Cardiac septum (tissue), 1 donor: ENCODE results near the gene STK17A. TPM values are rescaled to one million over a fixed set of nuclear protein-coding genes. Genes with fewer than 3 reads are reported as not detected.
"Not testable (repeated sequence)": the region's sequence is repeated elsewhere in the genome, so short reads cannot be mapped to it uniquely, and the experiment has no call there.

ENCODE experiments used
- DNase-seq: peaks from one replicate; pipeline ENCODE4 v3.0.0-alpha.2; 2020; ENCODE audit warnings: low spot score
- intact Hi-C: fragments of 100-400 bp; cut with DNase I; formaldehyde crosslinking; loops from one replicate; pipeline ENCODE4 v1.14.0; 2022
- total RNA-seq: library from RNA; stranded (reverse); fragmentation: NEBNext Ultra II Directional; extraction: Animal tissue kit (Norgen Biotek cat#: 25700); gene quantifications from one replicate; pipeline ENCODE4 v1.2.1, GENCODE V29; 2021
- donor health status: DM: no; HTN: no; CAD: no.

STK17A gene
- total RNA-seq, 1 donor from 2014 or later: 40.3 TPM

DNA sequence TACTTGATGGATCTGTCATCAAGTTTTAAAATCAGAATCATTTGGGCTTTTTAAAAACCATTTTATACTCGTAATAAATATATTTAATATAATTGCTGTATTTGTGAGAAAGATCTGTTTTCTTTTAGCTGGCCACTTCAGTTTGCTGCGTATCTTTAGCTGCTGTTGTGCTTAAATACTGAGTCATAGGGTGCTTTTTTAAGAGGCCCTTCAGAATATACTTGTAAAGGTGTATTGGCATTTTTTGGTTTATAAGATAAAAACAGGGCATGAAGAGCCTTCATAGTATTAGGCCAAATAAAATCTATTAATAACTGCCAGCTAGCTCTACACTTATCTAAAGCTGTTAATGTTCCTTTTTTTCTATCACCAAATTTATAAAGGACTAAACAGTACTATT lies 43.8 kb downstream of the STK17A start:
- intact Hi-C loops: no loop called here
- no peak for DNase-seq

- DNase-seq, intact Hi-C loops: not testable (repeated sequence)
These were observed 44.9 kb downstream of the STK17A start for GRCh38 chr7:43627798-43628197.

- intact Hi-C loops: no loop called here
- DNase-seq: no peak
These were observed 45.5 kb downstream of the STK17A start for GRCh38 chr7:43628431-43628830.

DNA sequence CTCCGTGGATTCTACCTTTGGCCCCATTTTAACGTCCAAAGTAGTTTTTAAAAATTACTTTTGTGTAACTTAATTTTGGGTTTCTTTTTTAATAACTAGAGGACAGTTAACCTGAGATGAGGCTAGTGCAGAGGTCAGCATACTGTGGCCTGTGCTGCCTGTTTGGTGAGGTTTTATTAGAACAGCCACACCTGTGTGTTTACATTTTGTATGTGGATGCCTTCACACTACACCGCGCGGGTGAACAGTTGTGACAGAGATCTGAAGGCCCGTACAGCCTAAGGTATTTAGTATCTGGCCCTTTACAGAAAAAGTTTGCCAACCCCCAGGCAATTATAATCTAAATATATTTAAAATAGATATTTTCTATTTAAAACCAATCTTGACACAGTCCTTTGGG lies 46.9 kb downstream of the STK17A start:
- intact Hi-C loops: no loop called here
- DNase-seq: no peak

- intact Hi-C loops: no loop called here
- no peak for DNase-seq
These were observed 47.6 kb downstream of the STK17A start for GRCh38 chr7:43630482-43630881.

DNA sequence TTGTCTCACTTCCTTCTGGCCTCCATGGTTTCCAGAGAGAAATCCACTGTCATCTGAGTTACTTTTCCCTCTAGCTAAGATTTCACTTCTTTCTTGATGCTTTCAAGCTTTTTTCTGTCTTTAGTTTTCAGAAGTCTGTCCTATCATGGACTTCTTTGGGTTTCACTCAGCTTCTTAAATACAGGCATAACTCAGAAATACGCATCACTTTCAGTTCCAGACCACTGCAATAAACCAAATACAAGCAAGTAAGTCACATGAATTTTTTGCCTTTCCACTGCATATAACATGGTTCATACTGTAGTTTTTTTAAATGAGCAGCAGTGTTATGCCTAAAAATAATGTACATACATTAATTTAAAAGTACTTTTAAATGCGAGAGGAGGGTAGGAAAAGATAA lies 48.7 kb downstream of the STK17A start:
- DNase-seq: no peak
- intact Hi-C loops: no loop called here

DNA sequence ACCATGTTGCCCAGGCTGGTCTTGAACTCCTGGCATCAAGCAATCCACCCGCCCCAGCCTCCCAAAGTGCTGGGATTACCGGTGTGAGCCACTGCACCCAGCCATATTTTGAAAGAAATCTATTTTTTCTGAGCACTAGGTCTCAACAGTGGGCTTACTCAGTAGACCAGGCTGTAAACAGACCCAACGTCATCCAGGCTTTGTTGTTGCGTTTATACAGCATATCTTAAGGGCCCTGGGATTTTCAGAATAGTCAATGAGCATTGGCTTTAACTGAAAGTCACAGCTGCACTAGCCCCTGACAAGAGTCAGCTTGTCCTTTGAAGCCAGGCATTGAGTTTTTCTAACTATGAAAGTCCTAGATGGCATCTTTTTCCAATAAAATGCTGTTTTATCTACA lies 49.8 kb downstream of the STK17A start:
- intact Hi-C loops: no loop called here
- DNase-seq: no peak

GRCh38 chr7:43634384-43634783 lies 51.5 kb downstream of the STK17A start:
- no peak for DNase-seq
- intact Hi-C loops: no loop called here

DNA sequence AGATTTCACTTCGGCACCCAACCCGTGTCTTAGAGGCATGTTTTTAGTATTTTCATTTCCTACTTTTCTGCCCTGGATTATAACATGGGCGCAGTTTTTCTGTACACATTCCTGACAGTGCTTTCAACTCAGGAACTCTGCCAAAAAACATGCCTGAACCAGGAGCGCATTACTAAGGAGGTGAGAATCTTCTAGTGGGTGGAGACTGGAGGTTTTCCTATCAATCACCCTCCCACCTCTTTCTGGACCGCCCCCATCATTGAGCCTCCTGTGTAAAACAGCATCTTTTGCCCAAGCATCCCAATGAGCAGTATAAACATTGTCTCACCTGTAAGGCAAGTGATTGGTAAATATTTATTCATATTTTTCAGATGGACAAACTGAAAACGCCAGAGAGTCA lies 53.2 kb downstream of the STK17A start:
- no peak for DNase-seq
- intact Hi-C loops: no loop called here

- intact Hi-C loops: no loop called here
- no peak for DNase-seq
These were observed 54.4 kb downstream of the STK17A start for GRCh38 chr7:43637114-43637806.

DNA sequence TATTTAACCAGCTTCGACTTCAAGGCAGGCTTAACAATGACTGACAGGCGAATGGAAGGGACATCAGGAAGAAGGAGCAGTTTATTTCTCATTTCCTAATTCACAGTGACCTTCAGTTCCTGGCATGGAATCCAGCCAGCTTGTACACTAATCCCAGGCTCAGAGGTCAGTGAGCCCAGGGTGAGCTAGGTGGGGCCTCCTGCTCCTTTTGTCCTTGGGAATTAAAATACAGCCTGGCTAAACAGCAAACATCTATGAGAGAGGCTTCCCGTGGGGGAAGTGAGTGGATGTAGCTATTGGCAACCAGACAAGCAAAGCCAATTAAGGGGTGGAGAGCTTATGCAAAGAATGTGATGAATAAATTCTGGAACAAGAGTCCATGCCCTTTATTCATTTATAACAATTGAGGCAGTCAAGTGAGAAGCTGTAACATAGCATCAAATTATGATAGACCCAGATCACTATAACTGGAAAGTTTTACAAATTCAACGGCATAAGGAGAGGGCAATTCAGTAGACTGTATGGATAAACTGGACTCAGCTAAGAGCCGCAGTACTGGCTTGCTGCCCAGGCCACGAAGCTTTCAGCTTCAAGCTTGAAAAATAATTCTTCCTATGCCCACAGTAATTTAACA lies 57.1 kb downstream of the STK17A start:
- no peak for DNase-seq
- intact Hi-C loops: no loop called here

GRCh38 chr7:43640679-43641078 lies 57.8 kb downstream of the STK17A start:
- intact Hi-C loops: no loop called here
- no peak for DNase-seq

GRCh38 chr7:43642897-43643630 lies 60.2 kb downstream of the STK17A start:
- intact Hi-C loops: no loop called here
- no peak for DNase-seq

- intact Hi-C loops: no loop called here
- DNase-seq: no peak
These were observed 60.9 kb downstream of the STK17A start for GRCh38 chr7:43643846-43644245.

- intact Hi-C loops: no loop called here
- no peak for DNase-seq
These were observed 62.9 kb downstream of the STK17A start for GRCh38 chr7:43645699-43646226.

- no peak for DNase-seq
- intact Hi-C loops: no loop called here
These were observed 63.9 kb downstream of the STK17A start for GRCh38 chr7:43646603-43647338.

DNA sequence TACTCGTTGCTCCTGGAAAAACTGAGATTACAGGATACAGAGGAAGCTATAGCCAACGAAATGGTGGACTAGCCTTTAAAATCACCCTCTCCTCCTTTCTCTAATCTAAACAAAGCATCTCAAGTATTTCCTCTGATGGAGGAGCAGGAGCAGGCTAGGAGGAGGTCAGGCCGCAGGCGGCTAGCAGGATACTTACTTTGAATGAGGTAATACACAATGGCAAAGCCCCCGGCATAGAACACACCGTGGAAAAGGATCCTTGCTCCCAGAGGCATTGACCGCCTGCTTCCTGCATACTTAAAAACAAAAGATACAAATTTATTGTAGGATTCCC lies 64.4 kb downstream of the STK17A start:
- no peak for DNase-seq
- intact Hi-C loops: no loop called here

GRCh38 chr7:43647673-43648472 lies 65.0 kb downstream of the STK17A start:
- DNase-seq: peak; percentile 78
- intact Hi-C loops: loop anchor here (2.0 kb wide), 1 partner anchor 65 kb away; the partner anchor contains the start of gene STK17A
